Right renal cortex interstitium (tissue), 3 donors: ENCODE results near the gene ANKRD13B. TPM values are rescaled to one million over a fixed set of nuclear protein-coding genes. Genes with fewer than 3 reads are reported as not detected.

Experiments used
- DNase-seq, 3 donors: peaks; one replicate each; pipeline ENCODE4 v3.0.0-alpha.2; 2013; ENCODE audit warnings: low read depth in 3 of 3, low spot score in 2 of 3
- polyA plus RNA-seq, 3 donors: library from polyadenylated mRNA; unstranded; fragments of 120-200 nt; gene quantifications; one replicate each; pipeline ENCODE4 v1.2.1, GENCODE V29; 2013; ENCODE audit not compliant: insufficient read length in 3 of 3

ANKRD13B gene
- polyA plus RNA-seq, 3 donors: 6.7 to 8.0 (median 7.0) TPM

- DNase-seq: no peak
Observed at GRCh38 chr17:29568331-29569244, 24.3 kb upstream of the ANKRD13B start, which contains the start of gene TP53I13. TSS of gene TP53I13 (plus strand) at chr17:29568701. CDS start at chr17:29568759, 58 bp downstream.

- no peak for DNase-seq
Observed at GRCh38 chr17:29569245-29569950, 23.5 kb upstream of the ANKRD13B start.

GRCh38 chr17:29570521-29570920 lies 22.4 kb upstream of the ANKRD13B start:
- DNase-seq: no peak

DNA sequence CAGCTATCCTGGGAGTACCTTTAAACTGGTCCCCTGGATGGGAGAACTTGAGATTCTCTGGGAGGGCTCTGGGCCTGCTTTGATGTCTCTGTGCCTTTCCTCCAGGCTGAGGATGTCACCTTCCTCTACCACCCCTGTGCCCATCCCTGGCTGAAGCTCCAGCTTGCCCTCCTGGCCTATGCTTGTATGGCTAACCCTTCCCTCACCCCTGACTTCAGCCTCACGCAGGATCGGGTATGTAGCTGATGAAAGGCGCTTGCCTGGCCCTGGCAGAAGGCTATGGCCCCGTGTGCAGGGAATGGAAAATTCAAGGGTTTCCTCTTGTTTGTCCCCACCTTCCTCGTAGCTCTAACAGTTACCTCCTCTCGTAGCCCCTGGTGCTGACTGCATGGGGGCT lies 21.4 kb upstream of the ANKRD13B start:
- DNase-seq: no peak

DNA sequence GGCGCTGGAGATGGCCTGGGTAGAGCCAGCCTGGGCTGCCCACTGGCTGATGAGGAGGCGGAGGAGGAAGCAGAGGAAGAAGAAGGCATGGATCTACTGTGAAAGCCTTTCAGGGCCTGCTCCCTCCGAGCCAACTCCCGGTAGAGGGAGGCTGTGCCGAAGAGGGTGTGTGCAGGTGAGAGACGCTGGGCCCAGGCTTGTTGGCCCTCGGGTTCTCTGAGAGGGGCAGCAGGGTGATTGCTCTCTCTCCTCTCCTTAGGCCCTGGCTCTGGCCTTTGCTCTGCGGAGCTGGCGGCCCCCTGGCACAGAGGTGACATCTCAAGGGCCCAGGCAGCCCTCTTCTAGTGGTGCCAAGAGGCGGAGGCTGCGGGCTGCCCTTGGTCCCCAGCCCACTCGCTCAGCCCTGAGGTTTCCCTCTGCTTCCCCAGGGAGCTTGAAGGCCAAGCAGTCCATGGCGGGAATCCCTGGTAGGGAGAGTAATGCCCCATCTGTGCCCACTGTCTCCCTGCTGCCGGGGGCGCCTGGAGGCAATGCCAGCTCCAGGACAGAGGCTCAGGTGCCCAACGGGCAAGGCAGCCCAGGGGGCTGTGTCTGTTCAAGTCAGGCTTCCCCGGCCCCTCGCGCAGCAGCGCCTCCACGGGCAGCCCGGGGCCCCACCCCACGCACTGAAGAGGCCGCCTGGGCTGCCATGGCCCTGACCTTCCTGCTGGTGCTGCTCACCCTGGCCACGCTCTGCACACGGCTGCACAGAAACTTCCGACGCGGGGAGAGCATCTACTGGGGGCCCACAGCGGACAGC lies 20.9 kb upstream of the ANKRD13B start:
- DNase-seq: no peak

DNA sequence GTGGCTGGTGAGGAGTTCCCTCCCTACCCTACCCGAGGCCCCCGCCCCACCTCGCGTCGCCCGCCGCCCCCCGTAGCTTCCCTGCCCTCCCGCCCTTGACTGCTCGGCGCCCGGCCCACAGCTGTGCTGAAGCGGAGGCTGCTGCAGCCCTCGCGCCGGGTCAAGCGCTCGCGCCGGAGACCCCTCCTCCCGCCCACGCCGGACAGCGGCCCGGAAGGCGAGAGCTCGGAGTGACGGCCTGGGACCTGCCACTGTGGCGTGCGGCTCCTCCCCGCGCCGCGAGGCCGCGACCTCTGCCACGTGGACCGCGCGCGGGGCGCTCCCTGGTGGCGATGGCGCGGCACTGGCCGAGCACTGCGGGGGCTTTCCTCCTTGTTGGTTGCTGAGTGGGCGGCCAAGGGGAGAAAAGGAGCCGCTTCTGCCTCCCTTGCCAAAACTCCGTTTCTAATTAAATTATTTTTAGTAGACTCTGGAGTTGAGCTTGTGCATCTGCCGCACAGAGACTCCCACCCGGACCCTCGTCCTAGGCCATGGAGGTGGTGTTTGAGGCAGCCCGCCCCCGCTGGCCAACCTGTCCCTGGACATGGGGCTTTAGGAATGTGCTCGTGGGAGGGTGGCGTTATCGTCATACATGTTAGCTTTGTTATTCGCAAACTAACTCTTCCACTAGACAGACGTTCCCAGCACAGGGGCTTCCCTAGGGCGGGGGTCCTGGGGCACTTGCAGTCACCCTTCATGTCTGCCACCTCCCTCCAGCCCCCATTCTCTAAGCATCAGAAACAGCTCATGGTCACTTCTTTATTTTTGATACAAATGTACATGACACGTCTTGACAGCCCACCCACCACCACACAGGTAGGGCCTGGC lies 20.0 kb upstream of the ANKRD13B start:
- DNase-seq: no peak

- DNase-seq: no peak
Observed at GRCh38 chr17:29573558-29573869, 19.4 kb upstream of the ANKRD13B start.

DNA sequence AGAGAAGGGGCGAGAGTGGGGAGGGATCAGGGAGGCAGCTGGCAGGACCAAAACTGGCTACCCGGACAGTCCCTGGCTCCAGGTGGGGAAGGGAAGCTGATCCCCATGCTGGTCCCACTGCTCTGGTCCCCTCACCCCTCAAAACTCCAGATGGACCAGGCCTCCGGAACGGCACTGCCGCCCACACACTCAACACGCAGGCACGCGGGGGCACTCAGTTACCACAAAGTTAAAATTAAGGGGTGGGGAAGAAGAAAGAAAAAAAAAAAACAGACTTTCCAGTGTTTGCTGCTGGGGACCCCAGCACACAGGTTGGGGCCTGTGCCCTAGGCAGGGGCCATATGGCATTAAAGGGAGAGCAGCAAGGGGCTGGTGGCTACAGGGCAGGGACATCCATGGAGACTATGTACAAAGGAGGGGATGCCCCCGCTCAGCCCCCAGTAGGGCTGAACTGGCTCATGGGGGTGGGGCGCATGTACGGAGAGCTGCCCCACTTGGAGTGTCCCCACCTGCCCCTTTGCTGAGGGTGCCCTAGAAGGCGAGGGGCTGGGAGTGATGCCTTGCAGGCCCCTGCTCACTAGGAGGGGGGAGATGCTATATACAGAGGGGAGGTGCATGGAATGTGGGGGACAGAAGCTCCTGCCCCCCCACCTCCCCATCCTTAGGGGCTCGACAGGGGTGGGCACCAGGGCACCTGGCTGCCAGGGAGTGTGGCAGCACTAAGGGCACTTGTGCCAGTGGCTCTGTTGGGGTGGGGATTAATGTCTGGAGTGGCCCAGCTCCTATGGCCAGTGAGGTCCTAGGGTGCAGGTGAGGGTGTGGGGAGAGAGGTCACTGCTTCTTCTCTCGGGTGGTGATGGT lies 18.8 kb upstream of the ANKRD13B start:
- no peak for DNase-seq

DNA sequence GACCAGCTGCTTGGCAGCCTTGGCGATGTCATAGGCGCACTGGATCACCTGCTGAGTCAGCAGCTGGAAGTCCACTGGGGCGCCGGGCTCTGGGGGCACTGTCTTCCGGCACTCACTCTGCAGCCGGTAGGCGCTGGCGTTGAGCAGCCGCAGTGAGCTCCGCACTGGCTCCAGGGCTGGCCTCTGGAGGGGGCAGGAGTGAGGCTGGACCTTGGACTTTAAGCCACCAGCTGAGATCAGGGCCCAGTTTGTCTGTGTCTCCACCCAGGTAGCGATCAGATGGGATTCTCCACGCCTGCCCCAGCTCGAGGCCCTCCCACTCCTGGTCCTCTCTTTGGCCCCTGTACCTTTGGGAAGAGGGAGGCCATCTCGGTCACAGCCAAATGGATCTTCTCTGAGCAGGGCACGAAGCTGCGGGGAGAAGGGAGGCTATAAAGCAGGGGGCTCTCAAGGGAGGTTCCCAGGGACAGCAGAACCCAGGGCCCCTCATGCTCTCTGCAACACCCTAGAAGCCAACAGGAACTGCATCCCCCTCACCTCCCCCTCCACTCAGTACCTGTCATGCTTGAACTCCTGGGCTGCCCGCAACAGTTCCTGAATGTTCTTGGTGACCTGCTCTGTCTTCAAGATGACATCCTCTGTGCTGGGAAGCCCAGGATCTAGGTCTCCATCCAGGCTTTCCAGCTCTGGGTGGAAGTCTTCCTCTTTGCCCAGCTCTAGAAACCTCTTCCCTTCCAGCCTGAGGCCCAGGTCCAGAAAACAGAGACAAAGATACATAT lies 18.0 kb upstream of the ANKRD13B start:
- no peak for DNase-seq

DNA sequence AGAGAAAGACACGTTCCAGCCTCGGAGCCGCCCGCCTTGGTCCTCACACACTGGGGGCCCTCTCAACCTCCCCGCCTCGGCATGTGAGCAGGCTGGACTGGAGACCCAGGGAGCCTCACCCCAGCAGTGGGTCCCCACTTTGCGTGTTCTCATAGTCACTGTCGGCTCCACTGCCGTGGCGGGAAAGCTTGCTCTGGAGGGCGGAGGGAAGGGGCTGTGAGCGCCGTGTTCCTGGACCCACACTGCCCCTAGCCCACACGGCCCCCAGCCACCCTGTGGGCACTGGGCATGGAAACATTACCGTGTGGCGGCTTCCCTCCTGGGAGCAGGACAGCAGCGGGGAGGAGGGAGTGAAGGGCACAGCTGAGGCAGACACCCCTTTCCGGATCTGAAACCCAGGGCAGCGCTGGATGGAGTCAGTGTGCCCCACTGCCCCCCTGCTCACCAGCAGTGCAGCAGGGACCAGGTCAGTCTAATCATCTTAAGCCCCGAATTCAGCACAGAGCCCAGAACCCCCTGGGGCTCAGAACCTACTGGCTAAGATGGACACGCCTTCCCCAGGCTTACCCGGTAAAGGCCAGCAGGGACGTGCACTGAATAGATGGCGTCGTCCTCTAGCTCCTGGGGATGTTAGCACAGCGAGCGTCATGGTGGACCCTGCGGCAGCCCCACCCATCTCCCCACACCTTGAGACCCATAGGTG lies 17.3 kb upstream of the ANKRD13B start:
- DNase-seq: no peak

GRCh38 chr17:29576214-29577000 lies 16.5 kb upstream of the ANKRD13B start:
- no peak for DNase-seq

DNA sequence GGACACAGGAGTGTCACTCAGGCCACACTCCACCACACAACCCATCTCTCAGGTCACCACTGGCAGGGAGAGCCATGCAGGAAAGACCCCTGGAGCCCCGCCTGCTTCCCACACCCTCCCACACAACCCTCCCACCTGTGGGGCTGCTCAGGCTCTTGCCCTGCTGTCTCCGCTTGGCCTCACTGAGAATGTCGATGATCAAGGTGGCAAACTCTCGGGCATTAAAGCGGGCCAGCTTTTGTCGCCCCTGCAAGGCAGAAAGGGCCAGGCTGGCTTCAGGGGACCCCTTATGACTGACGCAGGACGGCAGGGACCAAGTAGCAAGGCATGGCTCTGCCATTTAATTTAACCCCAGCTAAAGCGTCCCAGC lies 15.9 kb upstream of the ANKRD13B start:
- DNase-seq: no peak

DNA sequence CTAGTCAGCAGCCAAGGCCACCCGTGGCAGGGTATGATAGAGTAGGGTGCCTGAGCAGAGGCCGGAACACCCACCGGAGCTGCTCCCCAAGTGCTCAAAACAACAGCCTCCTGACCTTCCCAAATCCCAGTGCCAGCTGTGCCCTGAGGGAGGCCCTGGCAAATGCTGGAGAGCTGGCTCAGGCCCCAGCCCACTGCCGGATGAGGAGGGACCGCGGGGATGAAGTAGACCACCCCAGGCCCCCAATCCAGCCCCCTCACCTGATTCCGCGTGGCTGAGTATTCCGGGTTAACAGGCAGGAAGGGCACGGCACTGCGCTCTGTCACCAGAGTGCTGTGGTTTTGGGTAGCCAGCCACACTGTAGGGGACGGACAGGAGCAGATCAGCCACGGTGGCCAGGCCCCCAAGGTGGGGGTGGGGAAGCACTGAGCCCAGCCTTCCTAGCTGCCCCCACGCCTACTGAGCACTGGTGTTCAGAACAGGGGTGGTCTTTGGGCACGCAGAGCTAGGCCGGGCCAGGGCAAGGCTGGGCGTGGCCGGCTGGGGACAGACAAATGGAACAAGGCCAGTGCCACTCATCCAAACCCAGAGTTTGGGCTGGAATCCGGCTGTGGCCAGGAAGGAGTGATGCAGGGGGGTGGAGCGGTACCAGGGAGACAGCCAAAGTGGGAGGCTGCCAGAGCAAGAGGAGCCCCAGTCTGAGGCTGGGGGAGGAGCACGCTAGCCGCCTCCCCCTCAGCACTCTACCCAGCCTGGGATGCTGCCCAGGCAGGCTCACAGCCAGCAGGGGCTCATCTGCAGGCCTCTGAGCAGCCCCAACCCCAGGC lies 15.3 kb upstream of the ANKRD13B start:
- no peak for DNase-seq

DNA sequence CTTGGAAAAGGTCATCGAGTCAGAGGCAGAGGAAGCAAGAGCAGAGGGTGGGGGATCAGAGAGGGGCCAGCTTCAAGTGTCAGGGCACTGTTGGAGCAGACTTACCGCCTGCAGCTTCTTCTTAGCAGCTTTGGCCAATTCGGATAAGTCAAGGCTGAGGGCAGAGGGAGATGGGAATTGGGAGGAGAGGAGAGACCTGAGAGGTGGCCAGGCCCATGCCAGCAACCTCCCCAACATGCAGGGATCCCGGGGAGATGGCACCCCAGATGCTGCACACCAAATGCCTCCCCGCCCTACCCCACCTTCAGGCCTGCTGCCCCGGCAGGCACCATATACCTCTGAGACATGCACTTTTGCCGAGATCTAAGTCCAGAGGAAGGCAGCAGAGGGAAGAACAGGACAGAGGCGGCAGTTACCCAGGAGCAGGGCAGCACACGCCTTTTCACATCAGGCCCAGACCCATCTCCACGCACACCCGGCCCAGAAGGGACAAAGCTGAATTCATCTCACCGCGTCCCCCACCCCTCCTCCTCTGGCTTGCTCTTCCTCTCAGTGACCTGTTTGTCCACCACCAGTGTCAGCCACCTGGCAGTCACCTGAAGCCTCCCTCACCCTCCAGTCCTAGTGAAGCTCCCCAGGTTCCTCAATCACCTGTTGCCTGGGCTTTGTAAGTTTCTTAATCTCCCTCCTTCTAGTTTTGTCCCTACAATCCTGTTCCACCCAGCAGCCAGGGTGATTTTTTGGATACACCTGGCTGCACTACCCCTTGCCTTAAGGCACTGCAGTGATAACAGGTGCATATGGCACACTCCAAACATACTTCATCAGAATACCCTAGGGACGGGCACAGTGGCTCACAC lies 14.1 kb upstream of the ANKRD13B start:
- DNase-seq: no peak
